Endothelial cell of umbilical vein (primary cell): ENCODE data around the gene CHRND. TPM values are rescaled to one million over a fixed set of nuclear protein-coding genes. Genes with fewer than 3 reads are reported as not detected.

Experiments
- BruUV-seq: library from RNA; stranded (reverse); fragments of 400-500 nt; replicated peaks from 2 replicates; lab custom pipeline; 2021; lab: Mats Ljungman, UMichigan
- CTCF ChIA-PET: fragments of 300-600, 350-600 bp; sonication (Branson Sonifier 250); formaldehyde crosslinking; loops from one replicate; lab custom pipeline; 2021; ENCODE audit warnings: antibody characterized with exemption, inconsistent platforms; lab: Charles Lee
- POLR2A ChIA-PET: fragments of 300-600, 350-600 bp; sonication (Branson Sonifier 250); formaldehyde crosslinking; loops from one replicate; lab custom pipeline; 2021; ENCODE audit warnings: antibody characterized with exemption, inconsistent platforms; lab: Charles Lee
- DNase-seq: peaks from one replicate; pipeline ENCODE4 v3.0.0-alpha.2; 2011; ENCODE audit warnings: low read depth, low spot score
- FAIRE-seq: peaks from 2 replicates; lab custom pipeline; 2011; peaks lifted over from hg19 to GRCh38; lab: Jason Lieb, UNC
- H2AFZ ChIP-seq: 2 replicates; pipeline ENCODE4 v1.6.0; 2012; ENCODE audit warnings: low read depth, low read length, control low read depth, inconsistent platforms
- H3K27ac ChIP-seq: 2 replicates; pipeline ENCODE4 v1.5.1; 2011; ENCODE audit warnings: low read depth, mild to moderate bottlenecking, control low read depth, low read length, moderate library complexity; ENCODE audit not compliant: insufficient read depth
- H3K27me3 ChIP-seq, 2 experiments: 2 replicates each; pipeline versions ENCODE4 v1.6.0 to v1.6.1; 2011; ENCODE audit warnings: low read length in 2 of 2, mixed read lengths in 1 of 2; ENCODE audit not compliant: control insufficient read depth in 2 of 2, insufficient read depth in 2 of 2
- H3K36me3 ChIP-seq, 2 experiments: 2 replicates in 1 of 2; 3 replicates in 1 of 2; pipeline ENCODE4 v1.5.1; 2011; ENCODE audit warnings: low read length in 2 of 2, mild to moderate bottlenecking in 1 of 2, moderate library complexity in 1 of 2; ENCODE audit not compliant: control insufficient read depth in 2 of 2, insufficient read depth in 2 of 2; ENCODE audit errors: extremely low read depth in 1 of 2
- H3K4me1 ChIP-seq: 3 replicates; pipeline ENCODE4 v1.5.1; 2011; ENCODE audit warnings: mild to moderate bottlenecking, low read length; ENCODE audit not compliant: control insufficient read depth, insufficient read depth; ENCODE audit errors: extremely low read depth
- H3K4me2 ChIP-seq: 2 replicates; pipeline ENCODE4 v1.6.1; 2011; ENCODE audit warnings: low read length, control low read depth, mixed read lengths; ENCODE audit not compliant: insufficient read depth
- H3K4me3 ChIP-seq, 3 experiments: fragments of 200-600 bp in 1 of 3; sonication (generic), shearing (Covaris generic) in 1 of 3; replicated peaks in 1 of 3; 2 replicates each; pipeline ENCODE4 v1.5.1; 2011 to 2016; ENCODE audit warnings: control low read depth in 3 of 3, low read length in 3 of 3, mild to moderate bottlenecking in 2 of 3, inconsistent platforms in 1 of 3, low read depth in 1 of 3, moderate library complexity in 1 of 3; ENCODE audit not compliant: insufficient read depth in 1 of 3
- H3K79me2 ChIP-seq: 2 replicates; pipeline ENCODE4 v1.6.0; 2012; ENCODE audit warnings: low read length, inconsistent platforms; ENCODE audit not compliant: control insufficient read depth, insufficient read depth
- H3K9ac ChIP-seq: replicated peaks from 2 replicates; pipeline ENCODE3; 2011; ENCODE audit warnings: low read length, control low read depth; ENCODE audit not compliant: insufficient read depth; ENCODE audit errors: extremely low read depth
- H3K9me1 ChIP-seq: replicated peaks from 3 replicates; pipeline ENCODE4 v1.6.0; 2011; ENCODE audit warnings: mild to moderate bottlenecking, low read length; ENCODE audit not compliant: control insufficient read depth, insufficient read depth; ENCODE audit errors: extremely low read depth
- H3K9me3 ChIP-seq: replicated peaks from 2 replicates; pipeline ENCODE4 v1.5.1; 2012; ENCODE audit warnings: low read length, inconsistent platforms; ENCODE audit not compliant: control insufficient read depth, insufficient read depth
- H4K20me1 ChIP-seq: replicated peaks from 2 replicates; pipeline ENCODE3; 2011; ENCODE audit warnings: mild to moderate bottlenecking, low read length; ENCODE audit not compliant: control insufficient read depth, insufficient read depth; ENCODE audit errors: extremely low read depth
- EZH2 ChIP-seq: IDR thresholded peaks from 2 replicates; pipeline ENCODE4 v1.6.1; 2012; ENCODE audit warnings: borderline replicate concordance, low read depth, mild to moderate bottlenecking, moderate library complexity, low read length, inconsistent platforms; ENCODE audit not compliant: severe bottlenecking
- FOS ChIP-seq: IDR thresholded peaks from 2 replicates; pipeline ENCODE4 v1.6.1; 2011; ENCODE audit warnings: mild to moderate bottlenecking, low read length, moderate library complexity, borderline replicate concordance; ENCODE audit not compliant: insufficient read depth
- GATA2 ChIP-seq: IDR thresholded peaks from 2 replicates; pipeline ENCODE4 v1.7.0; 2011; ENCODE audit warnings: low read depth, mild to moderate bottlenecking, moderate library complexity, mixed read lengths, low read length; ENCODE audit not compliant: insufficient read length, insufficient read depth
- JUN ChIP-seq: IDR thresholded peaks from 2 replicates; pipeline ENCODE4 v1.6.1; 2011; ENCODE audit warnings: borderline replicate concordance, low read depth; ENCODE audit not compliant: insufficient read length, insufficient read depth
- MYC ChIP-seq: IDR thresholded peaks from one replicate; pipeline ENCODE4 v1.6.1; 2011; ENCODE audit warnings: mild to moderate bottlenecking, low read depth, low read length
- POLR2A ChIP-seq: IDR thresholded peaks from 2 replicates; pipeline ENCODE4 v1.6.1; 2012; ENCODE audit warnings: low read depth, mild to moderate bottlenecking, control low read depth, low read length
- POLR2AphosphoS5 ChIP-seq: IDR thresholded peaks from 2 replicates; pipeline ENCODE4 v1.6.1; 2012; ENCODE audit warnings: low read depth, mild to moderate bottlenecking, control low read depth, low read length, moderate library complexity; ENCODE audit not compliant: insufficient read depth
- dilution Hi-C: fragments of 300-500 bp; cut with MboI; formaldehyde crosslinking; loops from one replicate; pipeline ENCODE4 v1.15.0; 2019; ENCODE audit warnings: low sequenced_read_pairs; ENCODE audit not compliant: extremely low pct_ligation_motif_present
- intact Hi-C: fragments of 100-400 bp; cut with micrococcal nuclease; formaldehyde crosslinking; loops from one replicate; pipeline ENCODE4 v1.10.0; 2022
- polyA plus RNA-seq, 4 experiments: library from polyadenylated mRNA; depleted of rRNA in 3 of 4; stranded (reverse) in 3 of 4; unstranded in 1 of 4; fragments of >200 nt; gene quantifications; 2 replicates each; pipeline versions ENCODE4 v1.2.1 to v1.2.3, GENCODE V29; 2011 to 2012; ENCODE audit warnings: missing spikeins in 1 of 4
- total RNA-seq: library from RNA; stranded (reverse); gene quantifications from 2 replicates; pipeline ENCODE4 v1.2.3, GENCODE V29; 2021
- TF ChIP-seq, protein P1 (sequence below): IDR thresholded peaks from 2 replicates; pipeline ENCODE4 v1.6.1; 2011; ENCODE audit not compliant: insufficient read depth, insufficient read length
- TF ChIP-seq, protein P2 (sequence below), 2 donors: IDR thresholded peaks; 1 replicate in 1 of 2; 2 replicates in 1 of 2; pipeline ENCODE4 v1.5.1; 2011; ENCODE audit warnings: low read length in 2 of 2, mild to moderate bottlenecking in 2 of 2, moderate library complexity in 2 of 2, control low read depth in 1 of 2, inconsistent platforms in 1 of 2, low read depth in 1 of 2; ENCODE audit not compliant: insufficient read depth in 1 of 2; ENCODE audit errors: extremely low read depth in 1 of 2

CHRND gene
- total and polyA plus RNA-seq, 2 donors (not counting 3 experiments of a cell fraction or from before 2014, with no cell fraction given) = not detected

DNA sequence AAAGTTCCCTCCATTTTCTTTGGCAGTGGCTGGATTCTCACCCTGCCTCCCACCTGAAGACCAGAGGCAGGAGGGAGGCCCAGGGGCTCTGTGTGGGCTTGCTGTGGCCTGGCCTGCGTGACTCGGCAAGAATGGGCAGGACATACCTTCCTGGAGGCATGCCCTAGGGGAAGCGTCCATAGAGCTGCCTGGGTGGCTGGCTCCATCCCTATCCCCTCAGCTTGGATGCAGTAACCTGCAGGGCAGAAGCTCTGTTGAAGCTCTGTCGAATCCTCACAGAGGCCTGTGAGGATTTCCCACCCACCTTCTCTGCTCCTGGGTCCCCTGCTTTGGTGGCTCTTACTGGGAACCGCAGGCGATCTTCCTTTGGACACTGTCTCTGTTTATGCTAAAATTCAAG lies 7.1 kb upstream of the CHRND start:
- no peak overlapping the region for H3K27ac ChIP-seq
- no peaks in the 10 kb centered on the region for H3K4me1 ChIP-seq
- peaks cover 16 to 30% of the 10 kb centered on the region in 2 experiments for H3K27me3 ChIP-seq
- dilution Hi-C loops = no loop called here
- CTCF ChIA-PET = interaction anchor here (1.2 to 2.6 kb wide), 2 partner anchors 183 to 618 kb away, joined by 3 to 9 read pairs; no protein-coding TSS in a partner anchor
- no peaks in the 10 kb centered on the region for H3K9me3 ChIP-seq
- no peaks in the 10 kb centered on the region for H3K79me2 ChIP-seq
- no peaks in the 10 kb centered on the region for H3K9me1 ChIP-seq
- H3K4me3 ChIP-seq = no peak overlapping the region
- no peak for DNase-seq
- no peak overlapping the region for H3K4me2 ChIP-seq
- no peaks in the 10 kb centered on the region for H3K36me3 ChIP-seq
- H3K9ac ChIP-seq = no peak overlapping the region
- no peak for FAIRE-seq
- BruUV-seq = no TSS peak
- intact Hi-C loops = no loop called here
- no peak overlapping the region for H2AFZ ChIP-seq
- POLR2A ChIA-PET = no interaction called here
- TF ChIP-seq MYC (no peak), POLR2A (no peak), GATA2 (no peak), POLR2AphosphoS5 (no peak), EZH2 (no peak), JUN (no peak), FOS (no peak)
- TF ChIP-seq, protein P1, sequence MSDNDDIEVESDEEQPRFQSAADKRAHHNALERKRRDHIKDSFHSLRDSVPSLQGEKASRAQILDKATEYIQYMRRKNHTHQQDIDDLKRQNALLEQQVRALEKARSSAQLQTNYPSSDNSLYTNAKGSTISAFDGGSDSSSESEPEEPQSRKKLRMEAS = no peak
- TF ChIP-seq, protein P2, sequence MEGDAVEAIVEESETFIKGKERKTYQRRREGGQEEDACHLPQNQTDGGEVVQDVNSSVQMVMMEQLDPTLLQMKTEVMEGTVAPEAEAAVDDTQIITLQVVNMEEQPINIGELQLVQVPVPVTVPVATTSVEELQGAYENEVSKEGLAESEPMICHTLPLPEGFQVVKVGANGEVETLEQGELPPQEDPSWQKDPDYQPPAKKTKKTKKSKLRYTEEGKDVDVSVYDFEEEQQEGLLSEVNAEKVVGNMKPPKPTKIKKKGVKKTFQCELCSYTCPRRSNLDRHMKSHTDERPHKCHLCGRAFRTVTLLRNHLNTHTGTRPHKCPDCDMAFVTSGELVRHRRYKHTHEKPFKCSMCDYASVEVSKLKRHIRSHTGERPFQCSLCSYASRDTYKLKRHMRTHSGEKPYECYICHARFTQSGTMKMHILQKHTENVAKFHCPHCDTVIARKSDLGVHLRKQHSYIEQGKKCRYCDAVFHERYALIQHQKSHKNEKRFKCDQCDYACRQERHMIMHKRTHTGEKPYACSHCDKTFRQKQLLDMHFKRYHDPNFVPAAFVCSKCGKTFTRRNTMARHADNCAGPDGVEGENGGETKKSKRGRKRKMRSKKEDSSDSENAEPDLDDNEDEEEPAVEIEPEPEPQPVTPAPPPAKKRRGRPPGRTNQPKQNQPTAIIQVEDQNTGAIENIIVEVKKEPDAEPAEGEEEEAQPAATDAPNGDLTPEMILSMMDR (IDR thresholded peaks at IDR 0.05; ENCODE audit: extremely low read depth in 1 of 2, insufficient read depth in 1 of 2, low read depth in 1 of 2, low read length in 2 of 2) = no peak
- H4K20me1 ChIP-seq = no peaks in the 10 kb centered on the region
